NCI-H524 (cell line): ENCODE data around the gene ENPP7.

Source experiments
- DNase-seq, 2 experiments: peaks; one replicate each; lab custom pipeline; 2025; lab: John Stamatoyannopoulos, UW

The ENPP7 gene

DNA sequence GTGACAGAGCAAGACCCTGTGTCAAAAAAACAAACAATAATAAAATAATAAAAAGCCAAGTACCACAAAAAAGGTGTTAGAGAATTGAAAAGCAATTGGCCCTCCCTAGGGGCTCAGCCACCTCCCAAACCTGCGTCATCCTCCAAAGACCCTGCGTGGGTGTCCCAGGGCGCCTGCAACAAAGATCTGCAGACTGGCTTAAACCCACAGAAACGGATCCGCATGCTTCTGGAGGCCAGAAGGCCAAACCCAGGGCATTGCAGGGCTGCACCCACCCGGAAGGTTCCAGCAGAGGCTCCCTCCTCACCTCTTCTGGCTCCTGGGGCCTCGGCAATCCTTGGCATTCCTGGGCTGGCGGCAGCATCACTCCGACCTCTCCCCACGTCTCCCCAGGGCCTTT, 1.5 kb downstream of the ENPP7 start:
- no peak for DNase-seq

DNA sequence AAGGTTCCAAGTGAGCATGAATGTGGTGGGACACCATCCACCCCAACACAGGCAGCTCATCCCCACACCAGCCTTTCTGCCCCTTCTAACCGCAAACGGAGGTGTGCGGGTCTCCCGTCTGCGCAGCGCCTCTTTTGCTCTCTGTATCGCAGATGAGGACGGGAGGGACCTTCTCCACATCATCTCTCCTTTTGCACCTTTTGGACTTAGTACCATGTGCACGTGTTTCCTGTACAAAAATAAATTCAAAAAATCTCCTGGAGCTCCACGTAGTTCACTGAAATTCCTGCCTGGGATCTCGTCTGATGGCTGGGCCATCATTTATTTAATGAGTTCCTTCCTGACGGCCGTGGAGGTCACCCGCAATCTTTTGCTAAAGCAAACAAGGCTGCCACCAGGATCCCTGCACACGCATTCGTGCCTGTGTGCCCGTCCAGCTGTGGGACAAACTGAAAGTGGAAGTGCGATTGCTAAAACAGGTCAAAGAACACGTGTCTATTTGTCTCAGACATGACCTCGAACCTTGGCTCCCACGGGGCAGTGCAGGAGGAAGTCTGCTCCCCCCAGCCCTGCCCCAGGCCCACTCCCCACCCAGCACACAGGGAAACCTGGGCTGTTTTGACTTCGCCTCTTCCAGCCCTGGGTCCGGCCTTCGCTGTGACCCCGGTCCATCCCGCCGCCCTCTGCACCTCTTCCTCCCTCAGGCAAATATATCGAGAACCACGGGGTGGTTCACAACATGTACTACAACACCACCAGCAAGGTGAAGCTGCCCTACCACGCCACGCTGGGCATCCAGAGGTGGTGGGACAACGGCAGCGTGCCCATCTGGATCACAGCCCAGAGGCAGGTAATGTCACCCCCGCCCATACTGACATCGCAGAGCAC, 2.3 kb downstream of the ENPP7 start:
- no peak for DNase-seq

DNA sequence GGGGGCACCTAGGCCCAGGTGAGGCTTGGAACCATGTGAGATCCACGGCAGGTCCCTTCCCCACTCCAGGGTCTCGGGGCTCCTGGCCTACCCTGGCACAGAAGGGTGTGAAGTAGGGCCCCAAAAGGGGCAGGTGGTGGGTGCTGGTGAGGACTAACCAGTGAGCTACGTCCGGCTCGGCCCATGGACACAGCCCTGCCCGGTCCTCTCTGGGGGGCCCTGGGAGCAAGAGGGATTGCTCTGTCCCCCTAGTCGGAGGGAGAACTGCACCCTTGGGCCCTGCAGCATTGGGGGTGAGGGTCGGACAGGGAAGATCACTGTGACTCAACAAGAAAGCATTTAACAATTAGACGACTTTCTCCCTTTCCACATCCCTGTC, 2.9 kb downstream of the ENPP7 start:
- DNase-seq: no peak

DNA sequence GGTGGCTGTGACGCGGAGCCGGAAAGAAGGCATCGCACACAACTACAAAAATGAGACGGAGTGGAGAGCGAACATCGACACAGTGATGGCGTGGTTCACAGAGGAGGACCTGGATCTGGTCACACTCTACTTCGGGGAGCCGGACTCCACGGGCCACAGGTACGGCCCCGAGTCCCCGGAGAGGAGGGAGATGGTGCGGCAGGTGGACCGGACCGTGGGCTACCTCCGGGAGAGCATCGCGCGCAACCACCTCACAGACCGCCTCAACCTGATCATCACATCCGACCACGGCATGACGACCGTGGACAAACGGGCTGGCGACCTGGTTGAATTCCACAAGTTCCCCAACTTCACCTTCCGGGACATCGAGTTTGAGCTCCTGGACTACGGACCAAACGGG, 4.4 kb downstream of the ENPP7 start:
- no peak for DNase-seq

DNA sequence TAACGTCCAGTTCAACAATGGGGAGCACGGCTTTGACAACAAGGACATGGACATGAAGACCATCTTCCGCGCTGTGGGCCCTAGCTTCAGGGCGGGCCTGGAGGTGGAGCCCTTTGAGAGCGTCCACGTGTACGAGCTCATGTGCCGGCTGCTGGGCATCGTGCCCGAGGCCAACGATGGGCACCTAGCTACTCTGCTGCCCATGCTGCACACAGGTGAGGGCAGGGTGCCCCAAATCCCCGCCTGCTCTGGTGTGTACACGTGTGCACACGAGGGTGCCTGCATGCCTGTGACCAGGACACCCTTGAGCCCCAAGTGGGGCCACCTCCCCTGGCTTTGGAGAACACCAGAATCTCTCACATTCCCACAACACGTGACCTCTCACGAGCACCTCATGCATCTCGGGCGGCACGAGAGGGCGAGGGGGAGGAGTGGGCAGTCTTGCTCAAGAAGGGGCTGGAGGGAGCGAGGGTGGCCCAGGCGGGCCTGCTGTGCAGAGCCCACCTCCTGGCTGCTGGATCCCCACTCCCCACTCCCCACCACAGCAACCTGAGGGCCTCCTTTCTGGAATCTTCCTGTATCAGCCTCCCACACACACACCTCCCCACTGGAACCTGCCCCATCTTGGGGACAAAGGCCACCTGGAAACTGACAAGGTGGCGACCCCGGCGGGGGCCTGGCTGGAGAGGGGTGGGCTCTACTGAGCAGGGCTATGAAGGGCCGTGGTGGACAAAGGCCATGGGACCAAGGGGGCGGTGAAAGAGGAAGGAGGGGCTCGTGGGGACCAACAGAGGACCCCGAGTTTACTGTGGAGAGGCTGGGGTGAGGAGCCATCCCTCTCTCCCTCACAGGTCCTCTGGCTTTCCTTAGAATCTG, 6.5 kb downstream of the ENPP7 start:
- no peak for DNase-seq

DNA sequence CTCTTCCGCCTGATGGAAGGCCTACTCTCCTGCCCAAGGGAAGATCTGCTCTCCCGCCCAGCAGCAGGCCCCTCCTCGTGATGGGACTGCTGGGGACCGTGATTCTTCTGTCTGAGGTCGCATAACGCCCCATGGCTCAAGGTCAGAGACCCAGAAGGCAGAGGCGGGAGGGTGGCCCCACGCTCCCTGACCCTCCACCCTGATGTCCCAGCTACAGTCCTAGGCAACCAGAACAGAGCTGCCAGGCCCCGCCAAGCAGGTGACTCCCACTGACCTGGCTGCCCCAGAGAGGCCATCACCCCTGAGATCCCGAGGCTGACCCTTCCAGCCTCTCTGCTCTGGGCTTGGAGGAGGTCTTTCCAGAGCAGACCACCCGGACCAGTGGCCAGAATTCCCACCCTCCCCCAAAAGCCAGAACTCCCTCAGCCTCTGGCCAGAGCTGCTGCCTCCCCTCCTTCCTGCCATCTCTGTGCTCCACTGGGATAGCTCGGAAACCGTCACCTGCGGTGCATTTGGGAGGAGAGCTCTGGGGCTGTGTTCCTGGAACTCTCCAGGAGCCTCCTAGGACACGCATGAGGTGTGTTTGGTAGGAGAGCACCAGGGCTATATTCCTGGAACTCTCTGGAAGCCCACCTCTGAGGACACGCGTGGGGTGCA, 7.3 kb downstream of the ENPP7 start:
- DNase-seq: no peak

DNA sequence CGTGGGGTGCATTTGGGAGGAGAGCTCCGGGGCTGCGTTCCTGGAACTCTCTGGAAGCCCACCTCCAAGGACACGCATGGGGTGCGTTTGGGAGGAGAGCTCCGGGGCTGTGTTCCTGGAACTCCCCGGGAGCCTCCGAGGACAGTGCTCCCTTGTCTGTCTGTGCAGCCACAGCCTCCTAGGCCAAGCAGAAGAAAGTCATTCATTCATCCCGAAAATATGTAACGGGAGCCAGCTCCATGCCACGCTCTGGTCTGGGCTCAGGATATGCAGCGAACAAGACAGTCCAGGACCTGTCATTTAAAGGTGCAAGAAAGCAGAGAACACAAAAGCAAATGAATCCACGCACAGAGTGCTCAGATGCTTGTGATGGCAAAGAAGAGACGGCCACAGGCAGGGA, 7.9 kb downstream of the ENPP7 start:
- no peak for DNase-seq

DNA sequence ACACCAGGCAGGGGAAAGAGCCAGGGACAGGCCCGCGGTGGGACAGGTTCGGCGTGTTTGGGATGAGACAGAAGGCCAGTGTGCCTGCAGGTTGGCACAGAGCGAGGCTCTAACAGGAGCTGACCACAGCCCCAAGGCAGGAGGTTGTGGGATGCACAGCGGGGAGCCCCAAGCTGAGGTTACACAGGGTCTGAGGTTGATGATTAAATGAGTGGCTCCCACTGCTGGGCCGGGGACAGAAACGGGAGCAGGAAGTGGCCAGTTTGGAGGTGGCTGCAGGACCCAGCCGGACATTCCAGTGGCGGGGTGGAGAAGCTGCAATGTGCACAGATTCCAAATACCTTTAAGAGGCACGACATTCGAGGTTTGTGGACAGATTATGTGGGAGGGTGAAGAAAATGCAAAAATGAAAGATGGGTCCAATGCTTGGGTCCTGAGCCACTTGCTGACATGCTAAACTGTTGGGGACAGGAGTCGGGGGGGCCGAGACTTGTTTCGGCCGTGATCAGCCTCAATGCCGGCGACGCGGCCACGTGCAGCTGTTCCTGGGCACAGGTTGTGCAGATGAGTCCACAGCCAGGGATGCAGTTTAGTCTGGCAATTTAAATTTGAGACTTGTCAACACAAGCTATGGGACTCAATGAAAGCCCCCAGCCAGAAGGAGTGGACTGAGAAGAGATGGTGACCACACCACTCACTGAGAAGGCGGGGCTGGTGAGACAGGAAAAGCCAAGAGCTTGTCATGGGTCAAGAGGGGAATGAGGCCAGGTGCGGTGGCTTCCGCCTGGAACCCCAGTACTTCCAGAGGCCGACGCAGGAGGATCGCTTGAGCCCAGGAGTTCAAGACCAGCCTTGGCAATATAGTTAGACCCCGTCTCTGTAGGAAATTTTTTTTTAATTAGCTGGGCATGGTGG, 8.7 kb downstream of the ENPP7 start:
- DNase-seq: no peak

DNA sequence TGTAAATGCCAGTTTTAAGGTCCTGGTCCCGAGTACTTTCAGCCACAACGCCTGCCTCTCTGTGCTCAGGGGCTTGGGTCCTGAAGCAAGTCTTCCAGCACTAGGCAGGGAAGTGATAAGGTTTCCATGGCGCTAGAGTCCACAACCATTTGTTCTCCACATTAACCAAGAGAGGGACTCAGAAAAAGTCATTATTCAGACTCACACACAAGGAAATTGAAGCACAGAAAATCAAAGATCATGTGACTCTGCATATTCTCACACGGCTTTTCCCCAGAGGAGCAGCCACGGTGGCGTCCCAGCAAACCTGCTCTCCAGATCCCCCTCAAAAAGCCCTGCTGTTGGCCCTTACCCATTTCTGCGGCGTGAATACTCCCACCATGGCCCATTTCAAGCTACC, 9.7 kb downstream of the ENPP7 start:
- no peak for DNase-seq

DNA sequence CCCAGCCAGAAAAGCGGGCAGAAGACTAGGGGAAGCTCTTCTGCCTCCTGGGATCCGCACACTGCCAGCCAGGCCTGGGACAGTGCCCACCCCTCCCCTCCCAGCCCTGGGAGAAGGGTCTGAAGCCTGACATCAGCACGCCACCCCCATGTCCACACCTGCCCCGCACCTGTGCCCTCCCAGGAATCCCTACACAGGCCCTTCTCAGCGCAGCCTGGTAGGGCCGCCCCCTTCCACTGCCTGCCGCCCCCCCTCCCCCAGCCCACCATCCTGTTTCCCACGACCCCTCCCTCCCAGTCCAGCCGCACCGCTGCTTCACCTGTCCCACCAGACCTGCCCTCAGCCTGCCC, 10.6 kb downstream of the ENPP7 start:
- no peak for DNase-seq

DNA sequence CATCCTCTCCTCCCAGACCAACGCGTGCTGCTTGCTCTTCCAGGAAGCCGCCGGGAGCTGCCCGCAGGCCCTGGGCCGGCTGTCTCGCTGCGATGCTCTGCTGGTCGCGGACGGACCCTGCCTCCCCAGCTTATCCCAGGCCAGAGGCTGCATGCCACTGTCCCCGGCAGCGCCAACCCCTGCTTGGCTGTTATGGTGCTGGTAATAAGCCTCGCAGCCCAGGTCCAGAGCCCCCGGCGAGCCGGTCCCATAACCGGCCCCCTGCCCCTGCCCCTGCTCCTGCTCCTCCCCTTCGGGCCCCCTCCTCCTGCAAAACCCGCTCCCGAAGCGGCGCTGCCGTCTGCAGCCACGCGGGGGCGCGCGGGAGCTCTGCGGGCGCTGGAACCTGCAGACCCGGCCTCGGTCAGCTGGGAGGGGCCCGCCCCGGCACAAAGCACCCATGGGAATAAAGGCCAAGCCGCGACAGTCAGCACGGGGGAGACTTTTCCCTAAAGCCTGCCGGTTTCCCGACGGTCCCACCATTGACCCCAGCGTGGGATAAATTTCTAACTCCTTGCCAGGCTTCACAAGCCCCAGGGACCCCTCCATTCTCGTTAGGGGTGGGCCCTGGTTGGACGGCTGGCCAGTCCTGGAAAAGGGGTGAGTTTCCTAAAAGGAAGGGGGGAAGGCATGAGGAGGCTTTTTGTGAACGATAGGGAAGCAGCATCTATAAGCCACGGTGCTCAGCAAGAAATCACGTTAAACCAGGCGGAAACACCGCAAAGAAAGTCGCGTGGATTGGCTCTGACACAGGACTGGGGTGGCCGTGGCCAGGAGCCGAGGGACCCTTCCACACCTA, 11.2 kb downstream of the ENPP7 start:
- DNase-seq: peak; percentile 75 to 87

DNA sequence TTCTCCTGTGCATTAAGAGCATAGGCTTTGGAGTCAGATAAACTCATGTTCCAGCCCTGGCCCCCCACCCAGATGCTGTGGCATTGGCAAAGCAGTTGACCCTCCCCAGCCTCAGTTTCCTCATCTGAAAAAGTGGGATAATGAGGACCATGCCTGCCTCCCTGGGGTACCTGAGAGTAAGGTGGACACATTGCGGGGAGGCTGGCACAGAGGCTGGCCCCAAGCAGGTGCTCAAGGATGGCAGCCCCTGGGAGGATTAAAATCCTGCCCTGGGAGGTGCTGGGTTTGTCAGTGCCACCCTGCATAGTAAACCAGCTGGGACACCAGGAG, 11.8 kb downstream of the ENPP7 start:
- DNase-seq: no peak

DNA sequence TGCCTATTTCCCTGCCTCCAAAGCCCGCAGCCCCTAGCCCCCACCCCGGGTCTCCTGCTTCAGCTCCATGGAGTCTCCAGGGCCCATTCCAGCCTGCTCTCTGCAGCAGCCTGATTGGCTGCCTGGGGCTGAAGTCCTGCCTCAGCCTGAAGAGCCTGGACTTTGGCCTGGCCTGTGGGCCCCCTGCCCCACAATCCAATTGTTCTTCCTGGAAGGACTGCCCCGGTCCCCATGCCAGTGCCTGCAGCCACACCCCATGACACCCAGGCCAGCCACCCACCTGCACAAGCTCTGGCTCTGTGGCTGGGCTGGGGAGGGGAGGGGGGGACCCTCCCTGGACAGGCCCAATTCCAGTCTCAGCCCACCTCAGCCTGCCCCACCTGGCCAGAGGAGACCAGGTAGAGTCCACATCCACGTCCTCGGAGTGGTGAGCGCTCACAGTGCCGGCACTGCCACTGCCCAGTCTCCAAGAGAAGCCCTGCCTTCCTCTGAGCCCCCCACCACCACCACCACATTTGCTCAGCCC, 12.3 kb downstream of the ENPP7 start:
- DNase-seq: no peak

DNA sequence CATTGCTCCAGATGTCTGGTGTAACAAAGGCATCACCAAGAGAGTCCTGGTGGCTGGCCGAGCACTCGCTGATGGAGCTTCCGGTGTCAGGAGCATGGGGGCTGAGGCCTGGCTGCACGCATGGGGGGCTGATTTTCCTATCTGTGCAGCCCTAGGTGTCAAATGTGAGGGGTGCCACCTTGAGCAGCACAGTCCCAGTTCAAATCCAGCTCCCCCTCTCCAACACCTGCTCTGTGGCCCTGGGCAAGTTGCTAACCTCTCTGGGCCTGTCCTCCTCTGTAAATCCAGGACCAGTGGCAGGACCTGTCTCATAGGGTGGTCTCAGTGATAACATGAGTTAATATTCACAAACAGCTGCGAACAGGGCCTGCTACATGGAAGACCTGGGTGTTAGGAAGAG, 12.9 kb downstream of the ENPP7 start:
- no peak for DNase-seq

DNA sequence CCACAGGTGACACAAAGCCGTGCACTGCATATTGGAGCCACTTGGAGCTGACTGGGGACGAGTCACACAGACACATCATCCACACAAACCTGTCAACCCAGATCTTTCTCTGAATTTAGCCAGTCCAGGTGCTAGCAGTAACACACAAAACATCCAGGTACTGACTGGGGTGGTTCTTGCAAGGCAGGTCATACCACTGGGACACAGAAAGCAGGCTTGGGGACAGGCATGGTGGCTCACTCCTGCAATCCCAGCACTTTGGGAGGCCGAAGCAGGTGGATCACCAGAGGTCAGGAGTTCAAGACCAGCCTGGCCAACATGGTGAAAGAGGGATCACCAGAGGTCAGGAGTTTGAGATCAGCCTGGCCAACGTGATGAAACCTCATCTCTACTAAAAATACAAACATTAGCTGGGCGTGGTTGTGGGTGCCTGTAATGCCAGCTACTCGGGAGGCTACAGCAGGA, 14.9 kb downstream of the ENPP7 start:
- no peak for DNase-seq

DNA sequence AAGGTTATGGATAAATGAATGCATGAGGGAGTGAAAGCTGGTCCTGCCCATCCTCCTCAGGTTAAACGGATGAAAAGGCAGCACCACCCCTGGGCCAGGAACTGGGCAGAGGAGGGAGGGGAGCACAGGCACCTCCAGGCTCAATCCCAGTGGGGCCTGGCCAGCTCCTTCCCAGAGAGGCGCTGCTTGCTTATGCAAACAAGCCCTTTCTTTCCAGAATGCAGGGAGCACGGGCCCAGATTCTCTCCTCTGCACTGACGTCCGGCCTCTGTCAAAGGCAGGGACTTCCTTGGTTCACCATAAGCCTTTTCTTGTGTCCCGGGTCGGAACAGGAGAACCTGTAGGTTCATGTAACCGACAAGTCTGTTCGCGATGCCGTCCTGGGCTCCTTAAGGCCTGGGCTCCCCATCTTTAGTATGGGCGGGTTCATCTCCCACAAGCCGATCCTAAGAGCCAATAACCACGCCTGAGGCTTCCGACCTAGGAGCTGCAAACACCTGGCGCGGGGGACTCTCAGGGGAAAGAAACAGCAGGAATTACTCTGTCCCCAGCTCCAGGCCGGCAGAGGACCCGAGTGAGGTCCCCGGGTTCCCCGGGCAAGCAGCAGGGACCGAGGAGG, 16.3 kb downstream of the ENPP7 start:
- peak in 1 of 2 experiments; percentile 64 for DNase-seq

DNA sequence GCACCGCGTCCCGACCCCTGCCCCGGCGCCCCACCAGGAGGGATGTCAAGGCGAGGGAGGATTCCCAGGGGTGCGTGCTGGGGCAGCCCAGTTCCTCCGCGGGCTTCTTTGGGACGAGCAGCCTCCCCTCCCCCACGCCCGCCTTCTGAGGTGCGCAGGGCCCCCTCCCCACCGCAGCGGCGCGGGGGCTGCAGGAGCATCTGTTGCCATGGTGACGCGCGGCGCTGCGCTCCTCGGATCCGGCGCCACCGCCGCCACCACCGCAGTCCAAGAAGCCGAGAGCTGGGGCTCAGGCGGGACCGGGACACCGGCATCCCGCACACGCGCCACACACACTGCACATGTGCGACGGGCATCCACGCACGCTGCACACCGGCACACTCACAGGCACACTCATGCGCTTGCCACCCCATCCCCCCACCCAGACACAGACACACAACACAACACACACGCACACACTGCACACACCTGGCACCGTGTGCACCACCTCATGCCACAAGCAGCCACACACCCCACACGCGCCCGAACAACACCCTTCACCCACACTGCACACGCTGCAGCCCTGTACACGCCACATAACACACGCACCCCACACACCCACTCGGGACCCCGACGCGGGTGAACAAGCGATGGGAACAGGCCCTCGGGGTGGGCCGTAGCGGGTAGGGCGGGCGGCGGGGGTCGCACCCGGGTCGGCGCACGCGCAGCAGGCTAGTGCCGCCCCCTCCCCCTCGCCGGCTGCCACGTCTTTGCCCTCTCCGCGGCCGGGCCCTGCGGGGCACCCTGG, 17.0 kb downstream of the ENPP7 start:
- DNase-seq: peak; percentile 69 to 84

DNA sequence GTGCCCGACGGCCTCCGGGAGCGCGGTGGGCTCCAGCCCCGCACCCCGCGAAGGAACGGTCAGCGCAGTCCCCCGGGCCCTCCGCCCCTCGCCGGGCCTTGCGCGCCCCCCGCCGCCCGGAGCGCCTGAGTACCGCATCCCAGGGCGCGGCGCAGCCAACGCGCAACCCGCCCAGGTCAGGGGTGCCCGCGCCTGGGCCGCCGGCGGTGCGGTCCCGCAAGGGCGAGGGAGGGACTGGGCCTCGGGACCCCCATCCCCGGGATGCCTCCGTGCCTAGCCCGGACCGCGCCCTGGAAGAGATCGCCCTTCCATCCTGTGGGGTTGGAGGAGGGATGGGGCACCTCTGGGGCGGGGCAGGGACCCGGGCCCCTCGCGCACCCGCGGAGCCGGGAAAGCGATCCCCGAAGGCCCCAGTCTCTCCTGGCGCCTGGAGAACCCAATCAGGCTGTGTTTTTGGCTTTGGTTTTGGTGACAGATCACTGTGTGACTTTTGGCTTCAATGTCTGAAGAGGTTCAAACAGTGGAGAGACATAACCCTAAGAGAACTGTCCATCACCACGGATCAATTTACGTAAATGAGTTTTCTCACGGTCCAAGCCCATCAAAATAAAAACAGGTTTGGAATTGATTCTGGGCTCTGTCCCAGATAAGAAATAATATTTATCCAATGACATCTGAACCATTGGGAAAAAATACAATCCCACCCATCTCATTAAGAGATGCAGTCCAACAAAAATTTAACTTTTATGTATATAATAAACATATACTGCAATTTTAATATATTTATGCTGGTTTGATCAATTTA, 17.8 kb downstream of the ENPP7 start:
- DNase-seq: no peak
